Activated B cell treated with CpG ODN at 0.5 μM for 24 hours (primary cell): ENCODE measurements around the gene SHKBP1. TPM values are rescaled to one million over a fixed set of nuclear protein-coding genes. Genes with fewer than 3 reads are reported as not detected.

Experiments
- ATAC-seq: fragments of 200-7000 bp; cut with Tn5 transposase; one replicate; pipeline ENCODE4 v1.10.0; 2021; ENCODE audit warnings: low read depth, mild to moderate bottlenecking, moderate library complexity
- CTCF ChIA-PET: fragments of 350-600 bp; sonication (Branson Sonifier 250); formaldehyde crosslinking; loops from one replicate; lab custom pipeline; 2021; ENCODE audit warnings: antibody characterized with exemption; lab: Charles Lee
- POLR2A ChIA-PET: fragments of 350-600 bp; sonication (Branson Sonifier 250); formaldehyde crosslinking; loops from one replicate; lab custom pipeline; 2021; ENCODE audit warnings: antibody characterized with exemption; lab: Charles Lee
- DNase-seq: peaks from one replicate; pipeline ENCODE4 v3.0.0; 2022
- H3K27ac Mint-ChIP-seq: one replicate; pipeline ENCODE4 v1.8.0; 2020; ENCODE audit warnings: mixed read lengths
- H3K27me3 Mint-ChIP-seq: one replicate; pipeline ENCODE4 v1.8.0; 2021; ENCODE audit warnings: mixed read lengths
- H3K36me3 Mint-ChIP-seq: one replicate; pipeline ENCODE4 v1.8.0; 2021; ENCODE audit warnings: low read depth, mixed read lengths
- H3K4me1 Mint-ChIP-seq: one replicate; pipeline ENCODE4 v1.8.0; 2021; ENCODE audit warnings: mixed read lengths
- H3K4me3 Mint-ChIP-seq: one replicate; pipeline ENCODE4 v1.8.0; 2020; ENCODE audit warnings: mild to moderate bottlenecking, mixed read lengths
- H3K9me3 Mint-ChIP-seq: one replicate; pipeline ENCODE4 v1.8.0; 2020; ENCODE audit warnings: mixed read lengths
- CTCF ChIP-seq: fragments of 200-600 bp; IDR thresholded peaks from one replicate; pipeline ENCODE4 v1.8.0; 2022; ENCODE audit warnings: antibody characterized with exemption, mild to moderate bottlenecking
- intact Hi-C: fragments of 100-400 bp; cut with micrococcal nuclease; formaldehyde crosslinking; loops from one replicate; pipeline ENCODE4 v1.15.1; 2024
- total RNA-seq: library from RNA; stranded (reverse); gene quantifications from 2 replicates; pipeline ENCODE4 v1.2.3, GENCODE V29; 2022

SHKBP1 gene
- total RNA-seq, 1 donor from 2014 or later: 213 TPM

- Mint-ChIP-seq H3K36me3 (no peaks in the 10 kb centered on the region), H3K9me3 (no peaks in the 10 kb centered on the region), H3K4me3 (no peak overlapping the region), H3K4me1 (peaks cover 46% of the 10 kb centered on the region), H3K27me3 (peaks cover 32% of the 10 kb centered on the region), H3K27ac (no peak overlapping the region)
- ChIA-PET POLR2A (interaction anchor here (0.5 to 3.9 kb wide), 4 partner anchors 19 to 159 kb away, joined by 4 to 25 read pairs (median 6); no protein-coding TSS in a partner anchor), CTCF (interaction anchor here (0.6 to 3.7 kb wide), 10 partner anchors 11 to 459 kb away, joined by 3 to 19 read pairs (median 5); no protein-coding TSS in a partner anchor)
- ATAC-seq (peak; percentile 66), DNase-seq (peak; percentile 82)
- TF ChIP-seq CTCF: peak; percentile 60
- intact Hi-C loops: loop anchor here (1.0 to 5.0 kb wide), 9 partner anchors 16 to 459 kb away; partner anchors contain the start of gene SHKBP1
Observed at GRCh38 chr19:40598121-40598917, 21.6 kb downstream of the SHKBP1 start.

GRCh38 chr19:40598918-40599307 lies 22.2 kb downstream of the SHKBP1 start:
- H3K9me3 Mint-ChIP-seq: no peaks in the 10 kb centered on the region
- peaks cover 52% of the 10 kb centered on the region for H3K4me1 Mint-ChIP-seq
- DNase-seq: no peak

GRCh38 chr19:40599331-40599901 lies 22.7 kb downstream of the SHKBP1 start:
- POLR2A ChIA-PET: interaction anchor here (0.5 to 3.9 kb wide), 5 partner anchors 20 to 294 kb away, joined by 3 to 25 read pairs (median 4); no protein-coding TSS in a partner anchor
- Mint-ChIP-seq H3K4me1 (peaks cover 57% of the 10 kb centered on the region), H3K4me3 (peak overlapping the region; percentile 0), H3K36me3 (no peaks in the 10 kb centered on the region), H3K9me3 (no peaks in the 10 kb centered on the region), H3K27ac (no peak overlapping the region), H3K27me3 (peaks cover 32% of the 10 kb centered on the region)
- no peak for TF ChIP-seq CTCF
- no peak for DNase-seq
- intact Hi-C loops: loop anchor here (2.0 to 5.0 kb wide), 3 partner anchors 15 to 177 kb away; no protein-coding TSS in a partner anchor
- CTCF ChIA-PET: interaction anchor here (0.7 to 3.7 kb wide), 8 partner anchors 10 to 460 kb away, joined by 4 to 19 read pairs (median 6); no protein-coding TSS in a partner anchor
- ATAC-seq: no peak

More at GRCh38 chr19:40598918-40599307, 22.2 kb downstream of the SHKBP1 start:
- no peak overlapping the region for H3K27ac Mint-ChIP-seq
- no peaks in the 10 kb centered on the region for H3K36me3 Mint-ChIP-seq
- ChIA-PET CTCF (interaction anchor here (0.6 to 3.7 kb wide), 9 partner anchors 11 to 460 kb away, joined by 3 to 19 read pairs (median 5); no protein-coding TSS in a partner anchor), POLR2A (interaction anchor here (0.5 to 3.9 kb wide), 5 partner anchors 19 to 160 kb away, joined by 3 to 25 read pairs (median 4); no protein-coding TSS in a partner anchor)
- TF ChIP-seq CTCF: no peak
- intact Hi-C loops: loop anchor here (1.0 to 5.0 kb wide), 9 partner anchors 16 to 460 kb away; partner anchors contain the start of gene SHKBP1
- ATAC-seq: no peak
- H3K27me3 Mint-ChIP-seq: peaks cover 32% of the 10 kb centered on the region
- H3K4me3 Mint-ChIP-seq: no peak overlapping the region

GRCh38 chr19:40599902-40600569 lies 23.4 kb downstream of the SHKBP1 start:
- CTCF ChIA-PET: interaction anchor here (0.7 to 4.3 kb wide), 8 partner anchors 10 to 295 kb away, joined by 3 to 21 read pairs (median 7); no protein-coding TSS in a partner anchor
- H3K9me3 Mint-ChIP-seq: no peaks in the 10 kb centered on the region
- no peak for DNase-seq
- no peak for ATAC-seq
- peaks cover 32% of the 10 kb centered on the region for H3K27me3 Mint-ChIP-seq
- H3K36me3 Mint-ChIP-seq: no peaks in the 10 kb centered on the region
- peaks cover 63% of the 10 kb centered on the region for H3K4me1 Mint-ChIP-seq
- intact Hi-C loops: loop anchor here (2.0 to 10.0 kb wide), 6 partner anchors 15 to 1095 kb away; partner anchors contain the start of gene SERTAD3
- peak overlapping the region; percentile 66 for H3K4me3 Mint-ChIP-seq
- no peak for TF ChIP-seq CTCF
- no peak overlapping the region for H3K27ac Mint-ChIP-seq
- POLR2A ChIA-PET: interaction anchor here (0.6 to 3.9 kb wide), 6 partner anchors 10 to 456 kb away, joined by 3 to 25 read pairs (median 4); no protein-coding TSS in a partner anchor
